HG02943 (cell line): Measurements from ENCODE around the gene MARCHF10.

Source experiments
- ATAC-seq: cut with Tn5 transposase; IDR thresholded peaks from one replicate; pipeline ENCODE4 v1.9.1; 2021; ENCODE audit warnings: mild to moderate bottlenecking, low read depth, moderate library complexity; ENCODE audit not compliant: unreplicated experiment

Gene MARCHF10

GRCh38 chr17:62723842-62724241 lies 84.3 kb downstream of the MARCHF10 start:
- ATAC-seq = no peak

- ATAC-seq = no peak
Measured at GRCh38 chr17:62722625-62723024, 85.5 kb downstream of the MARCHF10 start.

DNA sequence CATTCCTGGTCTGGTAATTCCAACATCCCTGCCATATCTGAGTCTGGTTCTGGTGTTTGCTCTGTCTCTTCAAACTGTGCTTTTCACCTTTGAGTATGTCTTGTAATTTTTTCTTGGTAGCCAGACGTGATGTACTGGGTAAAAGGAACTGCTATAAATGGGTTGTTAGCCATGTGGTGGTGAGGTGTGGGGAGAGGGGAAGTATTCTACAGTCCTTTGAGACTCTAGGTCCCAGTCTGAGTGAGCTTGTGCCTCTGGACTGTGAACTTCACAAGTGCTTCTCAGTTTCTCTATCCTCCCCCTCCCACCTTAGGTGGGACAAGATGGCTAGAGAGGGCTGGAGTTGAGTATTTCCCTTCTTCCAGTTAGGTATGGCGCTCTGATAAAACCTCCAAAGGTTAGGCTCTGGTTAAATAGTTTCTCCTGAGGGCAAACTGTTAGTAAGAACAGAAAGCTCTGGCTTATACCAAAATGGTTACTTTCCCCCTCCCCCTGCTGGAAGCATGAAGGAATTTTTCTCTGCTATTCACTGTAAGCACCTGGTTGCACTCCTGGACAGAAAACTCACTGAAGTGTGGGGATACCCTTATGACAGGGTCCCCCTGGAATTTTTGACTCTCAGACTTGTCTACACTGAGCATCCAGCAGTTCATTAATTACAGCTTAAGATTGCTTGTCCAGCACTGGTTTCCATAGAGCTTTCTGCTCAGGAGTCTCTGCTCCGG lies 87.8 kb downstream of the MARCHF10 start:
- no peak for ATAC-seq

GRCh38 chr17:62719586-62719985 lies 88.5 kb downstream of the MARCHF10 start:
- no peak for ATAC-seq

- no peak for ATAC-seq
Measured at GRCh38 chr17:62718429-62718828, 89.7 kb downstream of the MARCHF10 start.

GRCh38 chr17:62717889-62718288 lies 90.2 kb downstream of the MARCHF10 start:
- no peak for ATAC-seq

DNA sequence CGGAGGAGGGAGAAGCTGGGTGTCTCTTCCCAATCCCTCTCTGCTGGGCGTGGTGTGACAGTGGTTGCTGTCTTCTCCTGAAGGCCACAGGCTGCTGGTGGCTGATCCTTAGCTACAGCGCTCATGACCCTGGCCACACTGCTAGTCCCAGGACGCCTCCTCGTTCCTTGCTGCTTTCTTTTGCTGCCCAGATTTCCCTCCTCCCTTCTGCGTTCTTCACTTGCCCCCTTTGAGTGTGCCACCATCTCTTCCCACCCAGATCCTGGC lies 90.6 kb downstream of the MARCHF10 start:
- ATAC-seq = no peak

DNA sequence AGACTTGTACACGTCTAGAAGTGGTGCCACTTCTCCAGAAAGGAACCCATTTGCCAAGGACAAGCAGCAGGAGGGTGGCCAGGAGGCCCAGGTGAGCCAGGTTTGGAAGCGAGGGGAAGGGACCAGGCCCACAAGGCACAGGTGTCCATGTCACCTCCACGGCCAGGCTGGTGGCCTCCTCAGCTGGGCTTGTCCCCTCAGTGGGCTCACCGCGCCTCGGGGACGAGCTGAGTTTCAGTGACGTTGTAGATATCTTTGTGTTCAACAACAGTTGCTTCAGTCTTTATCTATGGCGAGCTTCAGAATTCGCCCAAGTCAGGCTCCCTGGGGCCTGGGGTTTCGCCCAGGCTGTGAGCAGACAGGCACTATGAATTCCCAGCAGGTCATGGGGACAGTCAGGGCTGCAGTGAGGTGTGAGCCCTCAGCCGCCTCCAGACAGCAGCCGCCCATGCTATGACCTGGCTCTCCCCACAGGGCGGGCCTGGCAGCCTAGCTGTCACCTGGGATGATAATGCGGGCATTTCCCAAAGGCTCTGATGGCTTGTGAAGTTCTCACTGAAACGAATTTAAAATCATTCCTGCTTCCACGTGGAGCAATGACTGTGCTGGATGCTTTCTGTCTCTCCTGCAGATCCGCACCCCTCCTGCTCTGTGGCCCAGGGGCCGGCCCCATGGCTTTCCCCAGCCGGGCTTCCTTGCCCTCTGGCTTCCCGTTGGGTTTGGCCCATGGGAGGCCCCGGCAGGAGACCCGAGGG lies 91.1 kb downstream of the MARCHF10 start:
- ATAC-seq = no peak

DNA sequence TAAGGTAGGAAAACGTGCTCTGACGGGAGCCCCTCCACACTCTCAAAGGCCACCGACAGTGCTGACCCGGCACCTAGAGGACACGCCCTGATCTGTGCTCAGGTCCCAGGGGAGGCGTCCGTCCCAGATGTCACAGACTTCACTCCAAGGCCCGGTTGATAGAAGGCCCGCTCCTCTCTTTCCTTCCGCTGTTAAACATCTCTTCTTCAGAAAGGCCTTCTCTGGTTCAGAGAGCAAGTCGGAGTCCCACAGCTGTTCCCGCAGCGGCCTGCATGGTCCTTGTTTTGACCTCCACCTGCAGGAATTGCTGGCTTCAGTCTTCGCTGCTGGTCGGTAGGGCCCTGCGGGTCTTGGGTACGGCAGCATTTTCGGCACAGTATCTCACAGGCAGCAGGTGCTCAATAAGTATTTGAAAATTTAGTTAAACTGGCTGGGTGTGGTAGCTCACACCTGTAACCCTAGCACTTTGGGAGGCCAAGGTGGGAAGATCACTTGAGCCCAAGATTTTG lies 92.2 kb downstream of the MARCHF10 start:
- ATAC-seq = no peak

- no peak for ATAC-seq
Measured at GRCh38 chr17:62714016-62714777, 93.9 kb downstream of the MARCHF10 start.

GRCh38 chr17:62713086-62713881 lies 94.8 kb downstream of the MARCHF10 start:
- no peak for ATAC-seq

DNA sequence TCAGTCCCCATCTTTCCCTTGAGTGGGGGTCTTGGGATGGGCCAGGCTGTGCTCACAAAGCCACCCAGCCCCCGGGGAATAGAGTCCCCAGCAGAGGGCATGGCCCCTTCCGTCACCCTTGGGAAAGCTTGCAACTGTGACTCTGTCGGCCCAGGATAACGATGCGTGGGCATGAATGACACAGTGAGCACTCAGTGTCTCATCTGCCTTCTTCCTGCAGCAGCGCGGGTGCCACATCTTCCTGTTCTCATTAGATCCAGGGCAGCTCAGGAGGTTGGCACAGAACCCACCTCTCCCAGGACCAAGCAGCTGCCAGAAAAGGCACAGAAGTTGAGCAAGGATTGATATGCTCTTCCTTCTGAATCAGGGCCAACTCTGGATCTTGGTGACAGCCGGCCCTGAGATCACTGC lies 95.9 kb downstream of the MARCHF10 start:
- ATAC-seq = no peak

DNA sequence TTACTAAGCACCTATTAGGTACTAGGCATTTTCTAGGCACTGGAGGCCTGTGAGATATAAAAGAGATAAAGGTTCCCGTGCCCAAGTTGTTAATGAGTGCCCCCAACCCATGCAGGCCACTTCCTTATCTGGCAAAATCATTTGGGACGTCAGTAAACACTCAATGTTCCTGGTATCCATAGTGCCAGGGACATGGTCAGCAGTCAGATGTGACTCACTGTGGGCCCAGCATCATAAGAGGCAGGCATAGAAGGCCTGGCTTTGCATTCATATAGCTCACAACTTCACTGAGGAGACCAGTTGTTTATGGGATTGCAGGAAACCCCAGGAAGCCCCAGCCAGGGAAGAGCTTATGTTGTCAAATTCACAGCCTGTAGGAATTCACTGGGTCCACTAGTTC lies 99.5 kb downstream of the MARCHF10 start:
- no peak for ATAC-seq

DNA sequence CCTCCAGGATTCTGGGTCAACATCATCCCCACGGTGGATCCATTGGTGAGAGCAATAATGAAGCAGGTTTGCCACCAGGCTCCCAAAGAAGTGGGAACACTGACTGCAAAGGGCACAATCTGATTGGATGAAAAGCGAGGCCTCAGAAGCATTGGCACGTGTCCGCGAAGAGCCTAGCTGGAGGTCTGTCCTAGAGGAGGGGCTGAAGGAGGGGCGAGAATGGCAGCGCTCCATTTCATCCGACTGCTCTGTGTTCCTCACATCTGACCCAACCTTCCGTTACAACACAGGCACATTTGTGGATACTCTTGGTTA lies 100.7 kb downstream of the MARCHF10 start:
- no peak for ATAC-seq

DNA sequence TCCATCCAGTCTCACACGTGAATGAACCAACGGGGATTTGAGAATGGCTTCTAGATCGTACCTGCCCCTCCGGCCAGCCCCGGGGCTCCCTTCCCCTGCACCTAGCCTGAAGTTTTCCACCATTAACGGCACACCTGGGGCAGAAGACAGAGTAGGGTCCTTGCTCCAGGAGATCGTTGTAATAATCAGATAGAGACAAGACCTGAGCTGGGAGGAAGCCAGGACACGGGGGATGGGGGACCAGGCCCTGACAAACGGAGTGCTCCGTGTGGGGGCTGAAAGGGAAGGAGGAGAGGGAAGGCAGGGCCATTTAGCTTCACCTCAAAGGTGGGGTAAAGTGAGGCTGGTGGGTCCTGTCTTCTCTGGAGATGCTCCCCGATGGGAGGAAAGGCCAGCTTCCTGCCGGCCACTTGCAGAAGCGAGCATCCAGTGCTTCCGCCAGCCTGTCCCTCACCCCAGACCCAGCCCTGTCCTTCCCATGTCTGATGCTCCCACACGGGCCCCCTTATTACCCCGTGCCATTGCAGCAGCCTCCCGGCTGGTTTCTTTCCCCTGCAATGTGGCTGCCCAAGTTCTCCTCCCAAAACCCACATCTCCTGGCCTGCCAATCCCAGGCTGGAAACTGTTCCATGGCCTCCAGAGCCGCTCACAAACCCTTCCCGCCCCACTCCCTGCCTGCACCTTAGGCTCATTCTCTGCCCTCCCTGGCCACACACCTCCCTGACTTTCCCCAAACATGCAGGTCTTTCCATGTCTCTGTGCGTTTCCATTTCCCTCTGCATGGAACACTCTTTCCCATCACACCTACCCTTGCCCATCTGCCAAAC lies 101.3 kb downstream of the MARCHF10 start:
- ATAC-seq = no peak

DNA sequence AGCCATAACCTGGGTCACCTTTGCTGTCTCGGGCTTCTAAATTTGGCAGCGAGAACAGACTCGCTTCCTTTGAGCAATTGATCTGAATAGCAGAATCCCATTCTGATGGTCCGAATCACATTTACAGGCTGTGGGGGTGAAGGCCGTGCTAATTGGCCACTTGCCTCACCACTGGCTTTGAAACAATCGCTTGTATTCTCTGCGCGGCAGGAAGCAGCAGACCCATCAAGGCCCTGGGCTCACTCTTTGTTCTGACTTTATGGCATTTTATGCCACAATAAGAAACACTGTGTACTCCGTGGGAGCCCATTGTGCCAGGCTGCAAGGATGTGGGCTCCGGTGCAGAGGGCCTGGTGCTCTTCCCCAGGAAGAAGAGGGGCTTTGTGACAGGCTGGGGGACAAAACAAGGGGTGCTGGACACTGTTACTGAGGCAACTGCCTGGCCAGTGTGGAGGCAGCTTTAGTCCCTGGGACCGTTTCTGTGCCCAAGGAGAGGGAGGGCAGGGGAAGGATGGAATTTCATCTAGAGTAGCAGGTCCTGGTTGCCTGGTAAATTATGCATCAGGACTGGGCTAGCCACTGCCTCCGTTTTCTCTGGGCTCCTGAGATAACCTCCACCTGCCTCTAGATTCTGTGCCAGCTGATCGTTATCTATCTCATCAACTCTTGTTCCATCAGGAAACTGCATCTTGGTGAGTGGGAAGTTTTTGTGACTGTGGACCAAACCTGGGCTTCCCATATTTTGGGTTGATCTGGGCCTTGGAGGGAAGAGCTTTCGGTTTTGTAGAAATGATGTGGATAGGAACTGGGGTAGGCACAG lies 102.1 kb downstream of the MARCHF10 start:
- no peak for ATAC-seq

- no peak for ATAC-seq
Measured at GRCh38 chr17:62705156-62705777, 102.8 kb downstream of the MARCHF10 start.

DNA sequence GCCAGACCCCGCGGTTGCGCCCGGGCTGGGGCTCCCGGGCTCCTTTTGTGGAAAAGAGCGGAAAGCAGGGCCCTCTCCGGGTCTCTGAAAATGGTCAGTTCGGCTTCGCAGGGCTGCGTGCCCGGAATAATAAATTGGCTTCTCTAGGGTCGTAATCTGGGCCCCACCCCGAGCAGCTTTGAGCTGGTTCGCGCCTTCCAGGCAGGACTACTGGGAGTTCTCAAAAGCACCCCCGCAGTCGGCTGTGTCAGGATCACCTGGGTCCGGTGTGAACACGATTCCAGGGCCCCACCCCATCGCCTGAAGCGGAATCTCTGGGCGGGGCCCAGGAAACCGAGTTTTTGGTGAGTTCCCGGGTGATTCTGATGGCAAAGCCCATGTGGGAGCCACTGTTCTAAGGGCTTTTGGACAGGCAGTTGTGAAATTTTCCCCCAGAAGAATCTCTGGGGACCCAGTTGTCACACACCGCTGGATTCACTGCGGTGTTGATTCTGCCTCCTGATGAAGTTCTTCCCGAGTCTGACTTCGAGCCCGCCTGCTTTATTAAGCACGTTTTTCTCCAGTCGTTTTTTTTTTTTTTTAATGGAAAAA lies 103.6 kb downstream of the MARCHF10 start:
- no peak for ATAC-seq
